Endothelial cell of umbilical vein (primary cell): ENCODE results near the gene BACH2. TPM values are rescaled to one million over a fixed set of nuclear protein-coding genes. Genes with fewer than 3 reads are reported as not detected.

Experiments used
- BruUV-seq: library from RNA; stranded (reverse); fragments of 400-500 nt; replicated peaks from 2 replicates; lab custom pipeline; 2021; lab: Mats Ljungman, UMichigan
- CTCF ChIA-PET: fragments of 300-600, 350-600 bp; sonication (Branson Sonifier 250); formaldehyde crosslinking; loops from one replicate; lab custom pipeline; 2021; ENCODE audit warnings: antibody characterized with exemption, inconsistent platforms; lab: Charles Lee
- POLR2A ChIA-PET: fragments of 300-600, 350-600 bp; sonication (Branson Sonifier 250); formaldehyde crosslinking; loops from one replicate; lab custom pipeline; 2021; ENCODE audit warnings: antibody characterized with exemption, inconsistent platforms; lab: Charles Lee
- DNase-seq: peaks from one replicate; pipeline ENCODE4 v3.0.0-alpha.2; 2011; ENCODE audit warnings: low read depth, low spot score
- FAIRE-seq: peaks from 2 replicates; lab custom pipeline; 2011; peaks lifted over from hg19 to GRCh38; lab: Jason Lieb, UNC
- H2AFZ ChIP-seq: 2 replicates; pipeline ENCODE4 v1.6.0; 2012; ENCODE audit warnings: low read depth, low read length, control low read depth, inconsistent platforms
- H3K27ac ChIP-seq: 2 replicates; pipeline ENCODE4 v1.5.1; 2011; ENCODE audit warnings: low read depth, mild to moderate bottlenecking, control low read depth, low read length, moderate library complexity; ENCODE audit not compliant: insufficient read depth
- H3K27me3 ChIP-seq, 2 experiments: 2 replicates each; pipeline versions ENCODE4 v1.6.0 to v1.6.1; 2011; ENCODE audit warnings: low read length in 2 of 2, mixed read lengths in 1 of 2; ENCODE audit not compliant: control insufficient read depth in 2 of 2, insufficient read depth in 2 of 2
- H3K36me3 ChIP-seq, 2 experiments: 2 replicates in 1 of 2; 3 replicates in 1 of 2; pipeline ENCODE4 v1.5.1; 2011; ENCODE audit warnings: low read length in 2 of 2, mild to moderate bottlenecking in 1 of 2, moderate library complexity in 1 of 2; ENCODE audit not compliant: control insufficient read depth in 2 of 2, insufficient read depth in 2 of 2; ENCODE audit errors: extremely low read depth in 1 of 2
- H3K4me1 ChIP-seq: 3 replicates; pipeline ENCODE4 v1.5.1; 2011; ENCODE audit warnings: mild to moderate bottlenecking, low read length; ENCODE audit not compliant: control insufficient read depth, insufficient read depth; ENCODE audit errors: extremely low read depth
- H3K4me2 ChIP-seq: 2 replicates; pipeline ENCODE4 v1.6.1; 2011; ENCODE audit warnings: low read length, control low read depth, mixed read lengths; ENCODE audit not compliant: insufficient read depth
- H3K4me3 ChIP-seq, 3 experiments: fragments of 200-600 bp in 1 of 3; sonication (generic), shearing (Covaris generic) in 1 of 3; replicated peaks in 1 of 3; 2 replicates each; pipeline ENCODE4 v1.5.1; 2011 to 2016; ENCODE audit warnings: control low read depth in 3 of 3, low read length in 3 of 3, mild to moderate bottlenecking in 2 of 3, inconsistent platforms in 1 of 3, low read depth in 1 of 3, moderate library complexity in 1 of 3; ENCODE audit not compliant: insufficient read depth in 1 of 3
- H3K79me2 ChIP-seq: 2 replicates; pipeline ENCODE4 v1.6.0; 2012; ENCODE audit warnings: low read length, inconsistent platforms; ENCODE audit not compliant: control insufficient read depth, insufficient read depth
- H3K9ac ChIP-seq: replicated peaks from 2 replicates; pipeline ENCODE3; 2011; ENCODE audit warnings: low read length, control low read depth; ENCODE audit not compliant: insufficient read depth; ENCODE audit errors: extremely low read depth
- H3K9me1 ChIP-seq: replicated peaks from 3 replicates; pipeline ENCODE4 v1.6.0; 2011; ENCODE audit warnings: mild to moderate bottlenecking, low read length; ENCODE audit not compliant: control insufficient read depth, insufficient read depth; ENCODE audit errors: extremely low read depth
- H3K9me3 ChIP-seq: replicated peaks from 2 replicates; pipeline ENCODE4 v1.5.1; 2012; ENCODE audit warnings: low read length, inconsistent platforms; ENCODE audit not compliant: control insufficient read depth, insufficient read depth
- H4K20me1 ChIP-seq: replicated peaks from 2 replicates; pipeline ENCODE3; 2011; ENCODE audit warnings: mild to moderate bottlenecking, low read length; ENCODE audit not compliant: control insufficient read depth, insufficient read depth; ENCODE audit errors: extremely low read depth
- EZH2 ChIP-seq: IDR thresholded peaks from 2 replicates; pipeline ENCODE4 v1.6.1; 2012; ENCODE audit warnings: borderline replicate concordance, low read depth, mild to moderate bottlenecking, moderate library complexity, low read length, inconsistent platforms; ENCODE audit not compliant: severe bottlenecking
- FOS ChIP-seq: IDR thresholded peaks from 2 replicates; pipeline ENCODE4 v1.6.1; 2011; ENCODE audit warnings: mild to moderate bottlenecking, low read length, moderate library complexity, borderline replicate concordance; ENCODE audit not compliant: insufficient read depth
- GATA2 ChIP-seq: IDR thresholded peaks from 2 replicates; pipeline ENCODE4 v1.7.0; 2011; ENCODE audit warnings: low read depth, mild to moderate bottlenecking, moderate library complexity, mixed read lengths, low read length; ENCODE audit not compliant: insufficient read length, insufficient read depth
- JUN ChIP-seq: IDR thresholded peaks from 2 replicates; pipeline ENCODE4 v1.6.1; 2011; ENCODE audit warnings: borderline replicate concordance, low read depth; ENCODE audit not compliant: insufficient read length, insufficient read depth
- MYC ChIP-seq: IDR thresholded peaks from one replicate; pipeline ENCODE4 v1.6.1; 2011; ENCODE audit warnings: mild to moderate bottlenecking, low read depth, low read length
- POLR2A ChIP-seq: IDR thresholded peaks from 2 replicates; pipeline ENCODE4 v1.6.1; 2012; ENCODE audit warnings: low read depth, mild to moderate bottlenecking, control low read depth, low read length
- POLR2AphosphoS5 ChIP-seq: IDR thresholded peaks from 2 replicates; pipeline ENCODE4 v1.6.1; 2012; ENCODE audit warnings: low read depth, mild to moderate bottlenecking, control low read depth, low read length, moderate library complexity; ENCODE audit not compliant: insufficient read depth
- dilution Hi-C: fragments of 300-500 bp; cut with MboI; formaldehyde crosslinking; loops from one replicate; pipeline ENCODE4 v1.15.0; 2019; ENCODE audit warnings: low sequenced_read_pairs; ENCODE audit not compliant: extremely low pct_ligation_motif_present
- intact Hi-C: fragments of 100-400 bp; cut with micrococcal nuclease; formaldehyde crosslinking; loops from one replicate; pipeline ENCODE4 v1.10.0; 2022
- polyA plus RNA-seq, 4 experiments: library from polyadenylated mRNA; depleted of rRNA in 3 of 4; stranded (reverse) in 3 of 4; unstranded in 1 of 4; fragments of >200 nt; gene quantifications; 2 replicates each; pipeline versions ENCODE4 v1.2.1 to v1.2.3, GENCODE V29; 2011 to 2012; ENCODE audit warnings: missing spikeins in 1 of 4
- total RNA-seq: library from RNA; stranded (reverse); gene quantifications from 2 replicates; pipeline ENCODE4 v1.2.3, GENCODE V29; 2021
- TF ChIP-seq, protein P1 (sequence below), 2 donors: IDR thresholded peaks; 1 replicate in 1 of 2; 2 replicates in 1 of 2; pipeline ENCODE4 v1.5.1; 2011; ENCODE audit warnings: low read length in 2 of 2, mild to moderate bottlenecking in 2 of 2, moderate library complexity in 2 of 2, control low read depth in 1 of 2, inconsistent platforms in 1 of 2, low read depth in 1 of 2; ENCODE audit not compliant: insufficient read depth in 1 of 2; ENCODE audit errors: extremely low read depth in 1 of 2
- TF ChIP-seq, protein P2 (sequence below): IDR thresholded peaks from 2 replicates; pipeline ENCODE4 v1.6.1; 2011; ENCODE audit not compliant: insufficient read depth, insufficient read length

The BACH2 gene
- total and polyA plus RNA-seq, 2 donors (not counting 3 experiments of a cell fraction or from before 2014, with no cell fraction given) = 1.7 to 5.6 TPM

- no peak for DNase-seq
- Histone ChIP-seq H3K27ac (no peak overlapping the region), H3K27me3 (peaks cover 9 to 11% of the 10 kb centered on the region in 2 experiments), H3K9ac (no peak overlapping the region), H3K36me3 (no peaks in the 10 kb centered on the region), H3K9me1 (no peaks in the 10 kb centered on the region), H3K79me2 (no peaks in the 10 kb centered on the region), H2AFZ (no peak overlapping the region), H3K4me3 (no peak overlapping the region), H3K4me1 (no peaks in the 10 kb centered on the region), H3K9me3 (no peaks in the 10 kb centered on the region), H3K4me2 (no peak overlapping the region), H4K20me1 (no peaks in the 10 kb centered on the region)
- no TSS peak for BruUV-seq
- dilution Hi-C loops (no loop called here), intact Hi-C loops (loop anchor here (10.0 kb wide), 1 partner anchor 234 kb away; no protein-coding TSS in a partner anchor)
- TF ChIP-seq, protein P1, sequence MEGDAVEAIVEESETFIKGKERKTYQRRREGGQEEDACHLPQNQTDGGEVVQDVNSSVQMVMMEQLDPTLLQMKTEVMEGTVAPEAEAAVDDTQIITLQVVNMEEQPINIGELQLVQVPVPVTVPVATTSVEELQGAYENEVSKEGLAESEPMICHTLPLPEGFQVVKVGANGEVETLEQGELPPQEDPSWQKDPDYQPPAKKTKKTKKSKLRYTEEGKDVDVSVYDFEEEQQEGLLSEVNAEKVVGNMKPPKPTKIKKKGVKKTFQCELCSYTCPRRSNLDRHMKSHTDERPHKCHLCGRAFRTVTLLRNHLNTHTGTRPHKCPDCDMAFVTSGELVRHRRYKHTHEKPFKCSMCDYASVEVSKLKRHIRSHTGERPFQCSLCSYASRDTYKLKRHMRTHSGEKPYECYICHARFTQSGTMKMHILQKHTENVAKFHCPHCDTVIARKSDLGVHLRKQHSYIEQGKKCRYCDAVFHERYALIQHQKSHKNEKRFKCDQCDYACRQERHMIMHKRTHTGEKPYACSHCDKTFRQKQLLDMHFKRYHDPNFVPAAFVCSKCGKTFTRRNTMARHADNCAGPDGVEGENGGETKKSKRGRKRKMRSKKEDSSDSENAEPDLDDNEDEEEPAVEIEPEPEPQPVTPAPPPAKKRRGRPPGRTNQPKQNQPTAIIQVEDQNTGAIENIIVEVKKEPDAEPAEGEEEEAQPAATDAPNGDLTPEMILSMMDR (IDR thresholded peaks at IDR 0.05; ENCODE audit: extremely low read depth in 1 of 2, insufficient read depth in 1 of 2, low read depth in 1 of 2, low read length in 2 of 2) = no peak
- no peak for TF ChIP-seq EZH2
- no peak for TF ChIP-seq POLR2A
- no peak for TF ChIP-seq MYC
- TF ChIP-seq POLR2AphosphoS5 = no peak
- TF ChIP-seq GATA2 = no peak
- no peak for TF ChIP-seq JUN
- no peak for TF ChIP-seq FOS
- TF ChIP-seq, protein P2, sequence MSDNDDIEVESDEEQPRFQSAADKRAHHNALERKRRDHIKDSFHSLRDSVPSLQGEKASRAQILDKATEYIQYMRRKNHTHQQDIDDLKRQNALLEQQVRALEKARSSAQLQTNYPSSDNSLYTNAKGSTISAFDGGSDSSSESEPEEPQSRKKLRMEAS = no peak
- no peak for FAIRE-seq
- CTCF ChIA-PET = interaction anchor here (1.0 to 1.9 kb wide), 2 partner anchors 40 to 238 kb away, joined by 3 to 12 read pairs; no protein-coding TSS in a partner anchor
- POLR2A ChIA-PET = no interaction called here
Observed at GRCh38 chr6:90178384-90178855, 118.2 kb downstream of the BACH2 start.
